ENCODE measurements around the gene SLC25A29.

The SLC25A29 gene

DNA sequence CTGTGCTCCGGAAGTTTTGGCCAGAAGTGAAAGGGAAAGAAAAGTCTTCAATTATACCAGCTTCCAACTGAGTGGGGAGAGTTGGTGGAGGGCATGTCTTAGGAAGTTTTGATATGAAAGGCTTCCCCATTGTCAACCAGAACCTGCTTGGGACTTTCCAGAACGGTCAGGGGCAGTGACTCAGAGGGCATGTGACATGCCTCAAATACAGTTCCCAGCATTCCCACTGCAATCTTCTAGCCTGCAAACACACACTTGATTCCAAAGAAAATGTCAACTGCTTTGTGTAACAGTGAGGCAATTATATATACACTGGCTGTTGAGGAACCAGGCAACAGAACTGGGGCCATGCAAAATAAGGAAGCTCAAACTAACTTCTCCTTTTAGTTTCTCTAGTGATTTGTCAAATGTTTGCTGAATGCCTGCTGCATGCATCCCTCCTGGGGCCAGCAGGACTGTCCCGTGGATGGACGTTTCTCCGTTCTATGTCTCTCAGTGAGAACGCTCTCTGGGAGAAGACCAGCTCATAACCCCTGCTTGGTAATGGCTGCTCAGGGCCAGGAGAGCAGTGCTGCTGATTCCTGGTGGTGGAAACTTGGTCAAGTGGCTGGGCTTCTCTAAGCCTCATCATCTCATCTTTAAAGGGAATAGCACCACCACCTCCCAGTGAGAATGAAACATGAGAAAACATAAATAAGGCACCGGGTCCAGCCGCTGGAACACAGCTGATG lies 35.2 kb upstream of the SLC25A29 start:
- TF ChIP-seq, protein P1, sequence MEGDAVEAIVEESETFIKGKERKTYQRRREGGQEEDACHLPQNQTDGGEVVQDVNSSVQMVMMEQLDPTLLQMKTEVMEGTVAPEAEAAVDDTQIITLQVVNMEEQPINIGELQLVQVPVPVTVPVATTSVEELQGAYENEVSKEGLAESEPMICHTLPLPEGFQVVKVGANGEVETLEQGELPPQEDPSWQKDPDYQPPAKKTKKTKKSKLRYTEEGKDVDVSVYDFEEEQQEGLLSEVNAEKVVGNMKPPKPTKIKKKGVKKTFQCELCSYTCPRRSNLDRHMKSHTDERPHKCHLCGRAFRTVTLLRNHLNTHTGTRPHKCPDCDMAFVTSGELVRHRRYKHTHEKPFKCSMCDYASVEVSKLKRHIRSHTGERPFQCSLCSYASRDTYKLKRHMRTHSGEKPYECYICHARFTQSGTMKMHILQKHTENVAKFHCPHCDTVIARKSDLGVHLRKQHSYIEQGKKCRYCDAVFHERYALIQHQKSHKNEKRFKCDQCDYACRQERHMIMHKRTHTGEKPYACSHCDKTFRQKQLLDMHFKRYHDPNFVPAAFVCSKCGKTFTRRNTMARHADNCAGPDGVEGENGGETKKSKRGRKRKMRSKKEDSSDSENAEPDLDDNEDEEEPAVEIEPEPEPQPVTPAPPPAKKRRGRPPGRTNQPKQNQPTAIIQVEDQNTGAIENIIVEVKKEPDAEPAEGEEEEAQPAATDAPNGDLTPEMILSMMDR (IDR thresholded peaks at IDR 0.05; ENCODE audit: poor library complexity, severe bottlenecking), result no peak
- no peaks in the 10 kb centered on the region for H3K27me3 ChIP-seq (ENCODE audit: insufficient read depth, poor library complexity, severe bottlenecking)
- no peak overlapping the region for H3K27ac ChIP-seq (ENCODE audit: poor library complexity, severe bottlenecking)
- H3K4me3 ChIP-seq (ENCODE audit: severe bottlenecking), result no peak overlapping the region
- DNase-seq (ENCODE audit: low spot score), result no peak
- no peaks in the 10 kb centered on the region for H3K4me1 ChIP-seq (ENCODE audit: insufficient read depth, poor library complexity, severe bottlenecking)
- ATAC-seq (ENCODE audit: low read depth), result peak; percentile 46; the same call in 2 of the 3 replicates
- H3K36me3 ChIP-seq (ENCODE audit: low read depth), result peaks cover 82% of the 10 kb centered on the region
- H3K9me3 ChIP-seq (ENCODE audit: severe bottlenecking), result no peaks in the 10 kb centered on the region

DNA sequence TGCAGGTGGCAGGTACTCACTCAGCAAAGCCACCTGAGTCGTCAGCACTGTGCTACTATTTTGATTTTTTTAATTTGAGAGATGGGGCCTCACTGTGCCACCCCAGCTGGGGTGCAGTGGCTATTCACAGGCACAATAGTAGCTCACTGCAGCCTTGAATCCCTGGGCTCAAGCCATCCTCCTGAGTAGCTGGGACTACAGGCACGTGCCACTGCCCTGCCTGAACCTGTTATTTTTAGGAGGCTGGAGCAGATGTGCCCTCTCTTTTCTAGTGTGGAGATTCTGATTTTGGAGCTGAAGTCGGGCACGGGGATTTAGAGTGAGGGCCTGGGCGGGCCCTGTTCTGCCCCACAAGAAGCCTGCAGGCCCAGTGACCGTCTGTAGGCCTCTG lies 34.2 kb upstream of the SLC25A29 start:
- Histone ChIP-seq H3K9me3 (ENCODE audit: severe bottlenecking) (no peaks in the 10 kb centered on the region), H3K4me1 (ENCODE audit: insufficient read depth, poor library complexity, severe bottlenecking) (no peaks in the 10 kb centered on the region), H3K27me3 (ENCODE audit: insufficient read depth, poor library complexity, severe bottlenecking) (no peaks in the 10 kb centered on the region), H3K4me3 (ENCODE audit: severe bottlenecking) (no peak overlapping the region), H3K36me3 (ENCODE audit: low read depth) (peaks cover 82% of the 10 kb centered on the region), H3K27ac (ENCODE audit: poor library complexity, severe bottlenecking) (no peak overlapping the region)
- TF ChIP-seq, protein P1 (IDR thresholded peaks at IDR 0.05; ENCODE audit: poor library complexity, severe bottlenecking), result no peak
- DNase-seq (ENCODE audit: low spot score) (peak; percentile 32), ATAC-seq (ENCODE audit: low read depth) (no peak)

DNA sequence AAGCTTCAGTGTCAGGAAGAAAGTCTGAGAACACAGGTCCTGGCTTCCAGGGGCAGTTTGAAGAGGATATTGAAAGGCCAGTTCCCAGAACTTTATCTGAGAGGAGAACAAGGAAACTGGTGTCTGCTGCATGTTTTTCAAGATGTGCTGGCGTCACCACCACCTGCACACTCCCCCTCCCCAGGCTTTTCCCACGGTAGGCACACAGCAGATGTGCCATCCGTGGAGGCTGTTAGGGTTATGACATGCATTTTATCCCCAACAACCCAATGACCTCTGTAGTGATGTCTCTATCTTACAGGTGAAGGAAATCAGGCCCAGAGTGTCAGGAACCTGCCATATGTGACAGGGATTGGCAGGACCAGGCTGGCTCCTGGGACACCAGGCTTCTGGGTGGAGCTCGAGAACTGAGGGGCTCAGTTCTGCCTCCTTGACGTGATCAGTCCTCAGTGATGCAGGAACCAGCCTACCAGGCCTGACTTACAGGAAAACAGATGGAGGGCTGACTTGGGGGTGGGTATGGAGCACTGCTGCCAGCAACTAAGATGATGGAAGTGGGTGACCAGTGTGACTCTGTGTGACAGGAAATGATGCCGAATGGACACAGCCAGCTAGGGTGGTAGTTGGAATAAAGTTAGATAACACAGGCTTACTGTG lies 33.6 kb upstream of the SLC25A29 start:
- no peaks in the 10 kb centered on the region for H3K27me3 ChIP-seq (ENCODE audit: insufficient read depth, poor library complexity, severe bottlenecking)
- H3K36me3 ChIP-seq (ENCODE audit: low read depth), result peaks cover 85% of the 10 kb centered on the region
- H3K27ac ChIP-seq (ENCODE audit: poor library complexity, severe bottlenecking), result no peak overlapping the region
- H3K4me1 ChIP-seq (ENCODE audit: insufficient read depth, poor library complexity, severe bottlenecking), result no peaks in the 10 kb centered on the region
- no peak overlapping the region for H3K4me3 ChIP-seq (ENCODE audit: severe bottlenecking)
- ATAC-seq (ENCODE audit: low read depth) (no peak), DNase-seq (ENCODE audit: low spot score) (peak; percentile 45)
- TF ChIP-seq, protein P1 (IDR thresholded peaks at IDR 0.05; ENCODE audit: poor library complexity, severe bottlenecking), result no peak
- no peaks in the 10 kb centered on the region for H3K9me3 ChIP-seq (ENCODE audit: severe bottlenecking)

DNA sequence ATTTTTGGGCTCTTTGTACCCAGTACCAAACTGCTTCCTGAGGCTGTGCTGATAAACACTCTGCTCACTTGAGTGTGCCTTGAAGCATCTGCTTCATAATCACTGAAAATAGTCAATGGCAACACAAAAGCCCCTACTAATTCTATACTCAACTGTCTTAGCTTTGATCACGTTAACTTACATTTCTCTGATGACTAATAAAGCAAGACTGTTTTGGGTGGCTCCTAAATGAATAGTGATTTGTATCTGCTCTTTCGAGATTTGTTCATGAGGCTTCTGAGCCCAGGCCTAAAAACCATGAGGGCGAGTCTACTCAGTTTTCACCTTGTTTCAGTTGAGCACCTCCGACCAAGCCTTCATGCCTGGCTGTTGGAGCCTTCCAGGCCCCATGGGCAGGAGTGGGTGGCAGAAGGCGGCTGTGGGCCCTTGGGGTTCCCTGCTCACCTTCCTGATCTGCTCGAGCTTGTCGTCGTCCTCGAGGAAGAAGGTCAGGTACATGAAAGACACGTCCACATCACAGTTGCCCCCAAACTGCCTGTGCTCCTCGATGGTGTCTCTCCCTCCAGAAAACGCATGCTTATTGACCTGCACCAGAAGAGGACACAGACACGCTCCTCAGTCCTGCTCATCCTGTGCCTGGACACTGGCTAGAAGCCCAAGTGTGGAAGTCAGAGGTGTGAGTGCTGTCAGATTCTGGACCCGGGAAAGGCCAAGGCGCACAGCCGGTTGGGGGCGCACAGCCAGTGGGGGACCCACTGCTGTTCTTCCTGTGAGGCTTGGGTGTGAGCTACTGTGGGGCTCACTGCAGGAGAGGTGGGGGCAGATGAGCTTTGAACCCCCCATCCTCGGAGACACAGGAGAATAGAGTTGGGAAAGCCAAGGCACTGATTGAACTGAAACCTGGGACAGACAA lies 30.6 kb upstream of the SLC25A29 start:
- H3K4me3 ChIP-seq (ENCODE audit: severe bottlenecking), result no peak overlapping the region
- no peaks in the 10 kb centered on the region for H3K27me3 ChIP-seq (ENCODE audit: insufficient read depth, poor library complexity, severe bottlenecking)
- peaks cover 79% of the 10 kb centered on the region for H3K36me3 ChIP-seq (ENCODE audit: low read depth)
- TF ChIP-seq, protein P1 (IDR thresholded peaks at IDR 0.05; ENCODE audit: poor library complexity, severe bottlenecking), result no peak
- no peak for ATAC-seq (ENCODE audit: low read depth)
- H3K27ac ChIP-seq (ENCODE audit: poor library complexity, severe bottlenecking), result no peak overlapping the region
- DNase-seq (ENCODE audit: low spot score), result peak; percentile 57
- H3K4me1 ChIP-seq (ENCODE audit: insufficient read depth, poor library complexity, severe bottlenecking), result no peaks in the 10 kb centered on the region
- no peaks in the 10 kb centered on the region for H3K9me3 ChIP-seq (ENCODE audit: severe bottlenecking)
